Astrocyte (in vitro differentiated cells and primary cell): ENCODE data around the gene GPATCH3. TPM values are rescaled to one million over a fixed set of nuclear protein-coding genes. Genes with fewer than 3 reads are reported as not detected.

ENCODE experiments used
- DNase-seq: peaks from one replicate; pipeline ENCODE4 v3.0.0-alpha.2; 2010; ENCODE audit warnings: low read depth
- FAIRE-seq: peaks from 2 replicates; lab custom pipeline; 2011; peaks lifted over from hg19 to GRCh38; lab: Jason Lieb, UNC
- H2AFZ ChIP-seq: 2 replicates; pipeline ENCODE4 v1.6.0; 2012; ENCODE audit warnings: low read depth, low read length, inconsistent platforms
- H3K27ac ChIP-seq: 2 replicates; pipeline ENCODE4 v1.5.1; 2011; ENCODE audit warnings: low read depth, low read length, inconsistent platforms
- H3K27me3 ChIP-seq: 2 replicates; pipeline ENCODE4 v1.6.0; 2011; ENCODE audit warnings: low read length, inconsistent platforms; ENCODE audit not compliant: insufficient read depth
- H3K36me3 ChIP-seq: 2 replicates; pipeline ENCODE4 v1.5.1; 2011; ENCODE audit warnings: low read length, inconsistent platforms; ENCODE audit not compliant: insufficient read depth
- H3K4me1 ChIP-seq: 2 replicates; pipeline ENCODE4 v1.5.1; 2011; ENCODE audit warnings: low read length, inconsistent platforms; ENCODE audit not compliant: insufficient read depth
- H3K4me2 ChIP-seq: 2 replicates; pipeline ENCODE4 v1.6.0; 2012; ENCODE audit warnings: low read length, inconsistent platforms
- H3K4me3 ChIP-seq: 2 replicates; pipeline ENCODE4 v1.5.1; 2011; ENCODE audit warnings: low read depth, mild to moderate bottlenecking, low read length, inconsistent platforms; ENCODE audit not compliant: insufficient read depth
- H3K79me2 ChIP-seq: 2 replicates; pipeline ENCODE4 v1.6.0; 2012; ENCODE audit warnings: mild to moderate bottlenecking, low read length, inconsistent platforms; ENCODE audit not compliant: insufficient read depth
- H3K9ac ChIP-seq: 2 replicates; pipeline ENCODE4 v1.6.0; 2012; ENCODE audit warnings: mild to moderate bottlenecking, low read length, inconsistent platforms
- H3K9me3 ChIP-seq: 2 replicates; pipeline ENCODE4 v1.5.1; 2012; ENCODE audit warnings: low read depth, mild to moderate bottlenecking, low read length, inconsistent platforms; ENCODE audit not compliant: insufficient read depth
- H4K20me1 ChIP-seq: 2 replicates; pipeline ENCODE4 v1.6.0; 2012; ENCODE audit warnings: low read length, inconsistent platforms; ENCODE audit not compliant: insufficient read depth
- H3K27ac Mint-ChIP-seq: one replicate; pipeline ENCODE4 v1.8.0; 2021; ENCODE audit warnings: mild to moderate bottlenecking, mixed read lengths; ENCODE audit not compliant: unreplicated experiment
- H3K27me3 Mint-ChIP-seq: one replicate; pipeline ENCODE4 v1.8.0; 2021; ENCODE audit warnings: low read depth, mixed read lengths; ENCODE audit not compliant: unreplicated experiment
- H3K36me3 Mint-ChIP-seq: one replicate; pipeline ENCODE4 v1.8.0; 2021; ENCODE audit warnings: low read depth, mixed read lengths; ENCODE audit not compliant: unreplicated experiment
- H3K4me1 Mint-ChIP-seq: one replicate; pipeline ENCODE4 v1.8.0; 2021; ENCODE audit warnings: low read depth, mixed read lengths; ENCODE audit not compliant: unreplicated experiment
- H3K4me3 Mint-ChIP-seq: one replicate; pipeline ENCODE4 v1.8.0; 2021; ENCODE audit warnings: mild to moderate bottlenecking, moderate library complexity, mixed read lengths; ENCODE audit not compliant: unreplicated experiment
- H3K9me3 Mint-ChIP-seq: one replicate; pipeline ENCODE4 v1.8.0; 2021; ENCODE audit warnings: mild to moderate bottlenecking, mixed read lengths; ENCODE audit not compliant: unreplicated experiment
- CTCF ChIP-seq: IDR thresholded peaks from 2 replicates; pipeline ENCODE4 v1.5.1; 2011; ENCODE audit warnings: low read depth, mild to moderate bottlenecking, inconsistent platforms, low read length, moderate library complexity; ENCODE audit not compliant: insufficient read depth
- EZH2 ChIP-seq: IDR thresholded peaks from 2 replicates; pipeline ENCODE4 v1.6.1; 2012; ENCODE audit warnings: mild to moderate bottlenecking, low read length, inconsistent platforms; ENCODE audit not compliant: insufficient read depth
- total RNA-seq: library from RNA; stranded (reverse); gene quantifications from 2 replicates; pipeline ENCODE4 v1.2.1, GENCODE V29; 2021

The GPATCH3 gene
- total RNA-seq, 1 donor from 2014 or later = 12.8 TPM

- DNase-seq (no peak), FAIRE-seq (no peak)
- Histone ChIP-seq H3K27me3 (no peaks in the 10 kb centered on the region), H3K4me1 (peaks cover 13% of the 10 kb centered on the region), H3K9me3 (no peaks in the 10 kb centered on the region), H2AFZ (peak overlapping the region; percentile 8), H3K4me3 (no peak overlapping the region), H3K36me3 (no peaks in the 10 kb centered on the region), H3K79me2 (no peaks in the 10 kb centered on the region), H4K20me1 (no peaks in the 10 kb centered on the region), H3K4me2 (no peak overlapping the region), H3K9ac (no peak overlapping the region), H3K27ac (no peak overlapping the region)
- Mint-ChIP-seq H3K27me3 (no peaks in the 10 kb centered on the region), H3K9me3 (peaks cover 3% of the 10 kb centered on the region), H3K4me1 (peaks cover 9% of the 10 kb centered on the region), H3K36me3 (peaks cover under 1% of the 10 kb centered on the region), H3K4me3 (peak overlapping the region; percentile 27), H3K27ac (peak overlapping the region; percentile 20)
- no peak for TF ChIP-seq CTCF
- no peak for TF ChIP-seq EZH2
Observed at GRCh38 chr1:26861286-26861701, 39.0 kb downstream of the GPATCH3 start.

GRCh38 chr1:26858891-26859640 lies 41.2 kb downstream of the GPATCH3 start:
- H4K20me1 ChIP-seq = no peaks in the 10 kb centered on the region
- Mint-ChIP-seq H3K9me3 (peaks cover 3% of the 10 kb centered on the region), H3K36me3 (peaks cover 7% of the 10 kb centered on the region), H3K27ac (no peak overlapping the region), H3K27me3 (no peaks in the 10 kb centered on the region), H3K4me3 (no peak overlapping the region), H3K4me1 (peaks cover 9% of the 10 kb centered on the region)
- H3K9me3 ChIP-seq = no peaks in the 10 kb centered on the region
- no peak overlapping the region for H3K4me3 ChIP-seq
- peaks cover 2% of the 10 kb centered on the region for H3K4me1 ChIP-seq
- no peak overlapping the region for H3K9ac ChIP-seq
- no peak for FAIRE-seq
- DNase-seq = no peak
- TF ChIP-seq CTCF (no peak), EZH2 (no peak)
- no peaks in the 10 kb centered on the region for H3K79me2 ChIP-seq
- no peak overlapping the region for H3K4me2 ChIP-seq
- H3K27me3 ChIP-seq = no peaks in the 10 kb centered on the region
- H3K27ac ChIP-seq = no peak overlapping the region
- H2AFZ ChIP-seq = no peak overlapping the region
- peaks cover 3% of the 10 kb centered on the region for H3K36me3 ChIP-seq

- Histone ChIP-seq H3K4me1 (no peaks in the 10 kb centered on the region), H3K27ac (no peak overlapping the region), H2AFZ (no peak overlapping the region), H3K36me3 (peaks cover 8% of the 10 kb centered on the region), H3K9me3 (no peaks in the 10 kb centered on the region), H3K9ac (no peak overlapping the region), H3K27me3 (no peaks in the 10 kb centered on the region), H4K20me1 (no peaks in the 10 kb centered on the region), H3K4me2 (no peak overlapping the region), H3K4me3 (no peak overlapping the region), H3K79me2 (no peaks in the 10 kb centered on the region)
- Mint-ChIP-seq H3K27ac (peak overlapping the region; percentile 58), H3K9me3 (peaks cover 3% of the 10 kb centered on the region), H3K27me3 (no peaks in the 10 kb centered on the region), H3K36me3 (peaks cover 9% of the 10 kb centered on the region), H3K4me3 (no peak overlapping the region), H3K4me1 (peaks cover 9% of the 10 kb centered on the region)
- no peak for FAIRE-seq
- no peak for DNase-seq
- TF ChIP-seq CTCF = no peak
- no peak for TF ChIP-seq EZH2
Observed at GRCh38 chr1:26858160-26858559, 42.1 kb downstream of the GPATCH3 start.
